ACC112 (cell line): ENCODE data around the gene PLA2G5.

Experiments used
- H2AFZ ChIP-seq: fragments of 200-600 bp; sonication (generic); one replicate; pipeline ENCODE4 v1.6.0; 2017; ENCODE audit warnings: antibody characterized with exemption, low read length; ENCODE audit not compliant: unreplicated experiment
- H3K27ac ChIP-seq: fragments of 200-600 bp; sonication (generic); 2 replicates; pipeline ENCODE4 v1.5.1; 2014; ENCODE audit warnings: low read depth, mild to moderate bottlenecking, antibody characterized with exemption, low read length, moderate library complexity
- H3K27me3 ChIP-seq: fragments of 200-600 bp; sonication (generic); 2 replicates; pipeline ENCODE4 v1.6.1; 2014; ENCODE audit warnings: mild to moderate bottlenecking, antibody characterized with exemption, low read length, moderate library complexity, mixed read lengths; ENCODE audit not compliant: insufficient read depth
- H3K36me3 ChIP-seq: fragments of 200-600 bp; sonication (generic); 2 replicates; pipeline ENCODE4 v1.6.1; 2016; ENCODE audit warnings: mild to moderate bottlenecking, antibody characterized with exemption, low read length, moderate library complexity, mixed read lengths; ENCODE audit not compliant: insufficient read depth
- H3K4me1 ChIP-seq: fragments of 200-600 bp; sonication (generic); one replicate; pipeline ENCODE4 v1.6.1; 2016; ENCODE audit warnings: low read length, mixed read lengths; ENCODE audit not compliant: insufficient read depth, unreplicated experiment, control insufficient read depth
- H3K4me3 ChIP-seq: fragments of 200-600 bp; sonication (generic); 2 replicates; pipeline ENCODE4 v1.5.1; 2014; ENCODE audit warnings: mild to moderate bottlenecking, low read depth, low read length
- H3K79me2 ChIP-seq: fragments of 200-600 bp; sonication (generic); one replicate; pipeline ENCODE4 v1.6.0; 2016; ENCODE audit warnings: low read length; ENCODE audit not compliant: control insufficient read depth, unreplicated experiment, insufficient read depth

PLA2G5 gene

GRCh38 chr1:20078711-20079110, 8.7 kb downstream of the PLA2G5 start:
- peaks cover 35% of the 10 kb centered on the region for H3K27me3 ChIP-seq
- H3K79me2 ChIP-seq: no peaks in the 10 kb centered on the region
- H3K4me3 ChIP-seq: no peak overlapping the region
- H2AFZ ChIP-seq: no peak overlapping the region
- H3K36me3 ChIP-seq: no peaks in the 10 kb centered on the region
- H3K27ac ChIP-seq: no peak overlapping the region
- peaks cover 10% of the 10 kb centered on the region for H3K4me1 ChIP-seq

GRCh38 chr1:20079661-20080305, 9.8 kb downstream of the PLA2G5 start:
- H2AFZ ChIP-seq: no peak overlapping the region
- H3K79me2 ChIP-seq: no peaks in the 10 kb centered on the region
- H3K4me1 ChIP-seq: peaks cover 4% of the 10 kb centered on the region
- no peaks in the 10 kb centered on the region for H3K36me3 ChIP-seq
- no peak overlapping the region for H3K4me3 ChIP-seq
- H3K27me3 ChIP-seq: peaks cover 35% of the 10 kb centered on the region
- H3K27ac ChIP-seq: no peak overlapping the region

- Histone ChIP-seq H2AFZ (no peak overlapping the region), H3K79me2 (no peaks in the 10 kb centered on the region), H3K36me3 (no peaks in the 10 kb centered on the region), H3K27ac (no peak overlapping the region), H3K4me3 (no peak overlapping the region), H3K4me1 (no peaks in the 10 kb centered on the region), H3K27me3 (peaks cover 35% of the 10 kb centered on the region)
Observed at GRCh38 chr1:20080441-20081352, 10.7 kb downstream of the PLA2G5 start.

GRCh38 chr1:20081353-20081810, 11.4 kb downstream of the PLA2G5 start:
- no peak overlapping the region for H2AFZ ChIP-seq
- no peaks in the 10 kb centered on the region for H3K4me1 ChIP-seq
- no peak overlapping the region for H3K4me3 ChIP-seq
- no peaks in the 10 kb centered on the region for H3K79me2 ChIP-seq
- no peaks in the 10 kb centered on the region for H3K36me3 ChIP-seq
- peaks cover 32% of the 10 kb centered on the region for H3K27me3 ChIP-seq
- no peak overlapping the region for H3K27ac ChIP-seq

- Histone ChIP-seq H3K4me1 (no peaks in the 10 kb centered on the region), H3K27ac (no peak overlapping the region), H3K27me3 (peaks cover 18% of the 10 kb centered on the region), H3K4me3 (no peak overlapping the region), H2AFZ (no peak overlapping the region), H3K79me2 (no peaks in the 10 kb centered on the region), H3K36me3 (no peaks in the 10 kb centered on the region)
Observed at GRCh38 chr1:20082772-20083171, 12.8 kb downstream of the PLA2G5 start.

GRCh38 chr1:20083178-20083944, 13.4 kb downstream of the PLA2G5 start:
- no peak overlapping the region for H2AFZ ChIP-seq
- H3K79me2 ChIP-seq: no peaks in the 10 kb centered on the region
- H3K36me3 ChIP-seq: no peaks in the 10 kb centered on the region
- peaks cover 14% of the 10 kb centered on the region for H3K27me3 ChIP-seq
- H3K27ac ChIP-seq: no peak overlapping the region
- no peaks in the 10 kb centered on the region for H3K4me1 ChIP-seq
- no peak overlapping the region for H3K4me3 ChIP-seq

GRCh38 chr1:20086800-20087199, 16.8 kb downstream of the PLA2G5 start:
- no peak overlapping the region for H3K27ac ChIP-seq
- no peak overlapping the region for H3K4me3 ChIP-seq
- no peaks in the 10 kb centered on the region for H3K79me2 ChIP-seq
- H2AFZ ChIP-seq: no peak overlapping the region
- no peaks in the 10 kb centered on the region for H3K4me1 ChIP-seq
- peaks cover 18% of the 10 kb centered on the region for H3K27me3 ChIP-seq
- no peaks in the 10 kb centered on the region for H3K36me3 ChIP-seq

- H2AFZ ChIP-seq: no peak overlapping the region
- no peaks in the 10 kb centered on the region for H3K36me3 ChIP-seq
- H3K4me3 ChIP-seq: no peak overlapping the region
- H3K27me3 ChIP-seq: peaks cover 27% of the 10 kb centered on the region
- H3K27ac ChIP-seq: no peak overlapping the region
- H3K79me2 ChIP-seq: no peaks in the 10 kb centered on the region
- no peaks in the 10 kb centered on the region for H3K4me1 ChIP-seq
Observed at GRCh38 chr1:20087668-20088067, 17.7 kb downstream of the PLA2G5 start.

GRCh38 chr1:20089328-20090077, 19.5 kb downstream of the PLA2G5 start:
- Histone ChIP-seq H3K27ac (no peak overlapping the region), H2AFZ (no peak overlapping the region)

GRCh38 chr1:20090119-20090518, 20.1 kb downstream of the PLA2G5 start:
- Histone ChIP-seq H3K4me1 (no peaks in the 10 kb centered on the region), H3K79me2 (no peaks in the 10 kb centered on the region), H3K27ac (no peak overlapping the region), H2AFZ (no peak overlapping the region), H3K4me3 (no peak overlapping the region), H3K27me3 (peaks cover 45% of the 10 kb centered on the region), H3K36me3 (no peaks in the 10 kb centered on the region)

More at GRCh38 chr1:20089328-20090077, 19.5 kb downstream of the PLA2G5 start:
- H3K27me3 ChIP-seq: peaks cover 41% of the 10 kb centered on the region
- H3K36me3 ChIP-seq: no peaks in the 10 kb centered on the region
- no peaks in the 10 kb centered on the region for H3K4me1 ChIP-seq
- no peak overlapping the region for H3K4me3 ChIP-seq
- H3K79me2 ChIP-seq: no peaks in the 10 kb centered on the region
